DND-41 (cell line): Measurements from ENCODE around the gene FAM219A.

Experiments used
- CTCF ChIP-seq: IDR thresholded peaks from 2 replicates; pipeline ENCODE4 v1.5.1; 2012; ENCODE audit warnings: borderline replicate concordance, low read length, moderate library complexity, mild to moderate bottlenecking; ENCODE audit not compliant: poor library complexity, severe bottlenecking; ENCODE audit errors: extremely low read depth
- EZH2 ChIP-seq: IDR thresholded peaks from 3 replicates; pipeline ENCODE4 v1.6.1; 2012; ENCODE audit warnings: borderline replicate concordance, low read depth, mild to moderate bottlenecking, moderate library complexity, low read length, inconsistent platforms; ENCODE audit not compliant: severe bottlenecking

- TF ChIP-seq CTCF: no peak
- TF ChIP-seq EZH2: no peak
Measured at GRCh38 chr9:34491596-34491995, 33.2 kb upstream of the FAM219A start.
